ENCODE data around the gene PDLIM3.
"Not testable (repeated sequence)": the region's sequence is repeated elsewhere in the genome, so short reads cannot be mapped to it uniquely, and the experiment has no call there.

Gene PDLIM3

DNA sequence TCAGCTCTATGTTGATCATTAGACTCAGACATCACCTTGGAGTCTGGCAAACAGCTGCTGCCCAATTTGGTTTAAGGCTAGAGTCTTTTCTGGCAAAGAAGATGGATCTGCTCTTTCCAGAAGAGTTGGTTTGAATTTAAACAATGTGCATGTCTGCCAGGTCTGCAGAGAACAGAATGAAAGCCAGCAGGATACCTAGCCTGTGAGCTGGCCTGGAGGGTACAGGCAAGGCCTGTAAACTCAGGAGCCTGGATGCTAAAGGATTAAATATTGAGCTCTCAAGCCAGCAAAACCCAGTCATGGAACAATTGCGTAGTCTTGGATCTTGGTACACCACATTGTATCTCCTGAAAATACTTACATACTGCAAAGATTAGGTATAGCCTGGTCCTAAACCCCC, 15.6 kb upstream of the PDLIM3 start:
- no peak for DNase-seq

DNA sequence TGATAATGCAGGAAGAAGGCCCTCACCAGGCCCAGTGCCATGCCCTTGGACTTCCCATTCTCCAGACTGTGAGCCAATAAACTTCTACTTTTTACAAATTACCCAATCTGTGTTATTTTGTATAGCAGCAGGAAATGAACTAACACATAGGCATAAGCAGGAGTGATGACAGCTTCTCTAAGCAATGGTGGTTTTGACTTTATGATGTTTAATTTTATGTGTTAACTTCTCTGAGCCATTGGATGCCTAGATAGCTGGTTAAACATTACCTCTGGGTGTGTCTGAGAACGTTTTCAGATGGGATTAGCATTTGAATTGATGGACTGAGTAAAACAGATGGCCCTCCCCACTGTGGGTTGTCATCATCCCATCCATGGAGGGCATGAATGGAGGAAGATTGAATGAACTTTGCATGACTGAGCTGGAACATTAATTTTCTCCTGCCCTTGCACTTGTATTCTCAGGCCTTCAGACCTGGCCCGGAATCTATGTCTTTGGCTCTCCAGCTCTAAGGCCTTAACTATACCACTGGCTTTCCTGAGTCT, 13.9 kb upstream of the PDLIM3 start:
- DNase-seq, result no peak

DNA sequence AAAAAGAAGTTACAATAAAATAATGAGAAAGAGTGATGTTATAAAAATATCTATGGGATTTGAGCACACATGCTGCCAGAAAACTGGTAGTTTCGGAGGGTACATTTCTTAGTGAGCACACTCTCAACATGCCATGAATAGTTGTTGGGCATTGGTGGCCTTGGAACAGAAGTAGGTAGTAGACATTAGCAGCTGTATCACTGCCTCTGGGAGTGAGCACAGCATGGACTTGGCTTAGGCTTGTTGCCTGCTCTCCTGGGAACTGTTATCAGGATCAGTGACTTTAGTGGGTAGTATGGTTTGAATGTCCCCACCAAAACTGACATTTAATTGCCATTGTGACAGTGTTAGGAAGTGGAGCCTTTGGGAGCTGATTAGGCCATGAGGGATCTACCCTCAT, 13.3 kb upstream of the PDLIM3 start:
- DNase-seq, result no peak

DNA sequence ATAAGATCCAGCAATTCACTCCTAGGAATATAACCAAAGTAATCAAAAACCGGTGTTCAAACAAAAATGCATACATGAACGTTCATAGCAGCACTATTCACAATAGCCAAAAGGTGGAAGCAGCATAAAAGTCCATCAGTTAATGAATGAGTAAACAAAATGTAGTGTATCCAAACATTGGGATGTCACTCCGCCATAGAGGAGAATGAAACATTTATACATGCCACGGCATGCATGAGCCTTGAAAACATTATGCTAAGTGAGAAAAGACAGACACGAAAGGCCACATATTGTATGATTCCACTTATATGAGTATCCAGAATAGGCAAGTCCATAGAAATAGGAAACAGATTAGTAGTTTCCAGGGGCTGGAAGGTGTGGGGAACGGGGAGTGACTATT, 11.0 kb upstream of the PDLIM3 start:
- no peak for DNase-seq

DNA sequence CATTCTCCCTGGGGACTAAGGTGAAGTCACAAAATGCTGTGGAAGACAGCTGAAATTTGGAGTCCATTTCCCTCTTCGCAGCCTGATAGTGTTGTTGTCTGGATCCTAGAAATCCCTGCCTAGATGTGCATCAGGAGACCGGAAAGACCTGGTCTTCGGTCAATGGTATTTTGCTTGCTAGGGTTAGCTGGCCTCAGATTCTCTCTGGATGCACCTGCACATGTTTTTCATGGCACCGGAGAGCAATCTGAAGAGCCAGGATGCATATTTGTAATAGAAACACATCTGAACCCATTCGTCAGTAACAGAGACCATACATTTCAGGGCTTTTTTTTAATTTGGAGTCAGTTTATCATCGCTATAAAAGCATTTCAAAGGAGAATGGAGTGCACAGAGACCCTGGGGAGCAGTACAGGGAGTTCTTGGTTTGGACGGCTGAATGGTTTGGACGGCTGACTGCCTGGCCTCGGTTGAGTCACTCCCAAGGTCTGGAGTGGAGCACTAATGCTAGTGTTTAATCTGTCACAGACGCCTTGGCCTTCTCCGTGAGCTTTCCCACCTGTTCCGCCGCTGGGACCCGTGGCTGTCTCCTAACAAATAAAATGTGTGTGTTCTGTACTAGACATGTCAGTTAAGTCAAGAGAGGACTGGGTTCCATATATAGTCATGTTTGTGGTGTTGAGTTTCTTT, 7.5 kb upstream of the PDLIM3 start:
- no peak for DNase-seq

DNA sequence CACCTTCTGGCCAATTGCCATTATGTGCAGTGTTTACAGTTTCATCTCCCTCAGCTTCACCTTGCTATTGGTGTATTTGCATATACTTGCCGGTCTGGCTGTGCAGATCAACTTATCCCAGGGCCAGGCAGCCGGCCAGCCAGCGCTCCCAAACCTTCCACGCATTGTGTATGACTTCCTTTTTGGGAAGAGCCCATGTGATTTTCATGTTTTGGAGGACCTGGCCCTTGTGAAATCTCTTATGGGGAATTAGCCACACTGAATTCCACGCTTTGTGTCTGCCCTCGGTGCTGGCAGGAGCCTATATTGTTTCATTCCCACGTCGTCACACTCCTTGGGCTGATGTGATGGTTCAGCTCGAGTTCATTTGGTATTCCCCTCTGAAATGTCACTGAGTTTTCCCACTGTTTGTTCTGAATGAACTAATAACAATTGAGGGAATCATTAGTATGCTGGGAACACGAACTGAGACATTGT, 6.0 kb upstream of the PDLIM3 start:
- DNase-seq, result no peak

DNA sequence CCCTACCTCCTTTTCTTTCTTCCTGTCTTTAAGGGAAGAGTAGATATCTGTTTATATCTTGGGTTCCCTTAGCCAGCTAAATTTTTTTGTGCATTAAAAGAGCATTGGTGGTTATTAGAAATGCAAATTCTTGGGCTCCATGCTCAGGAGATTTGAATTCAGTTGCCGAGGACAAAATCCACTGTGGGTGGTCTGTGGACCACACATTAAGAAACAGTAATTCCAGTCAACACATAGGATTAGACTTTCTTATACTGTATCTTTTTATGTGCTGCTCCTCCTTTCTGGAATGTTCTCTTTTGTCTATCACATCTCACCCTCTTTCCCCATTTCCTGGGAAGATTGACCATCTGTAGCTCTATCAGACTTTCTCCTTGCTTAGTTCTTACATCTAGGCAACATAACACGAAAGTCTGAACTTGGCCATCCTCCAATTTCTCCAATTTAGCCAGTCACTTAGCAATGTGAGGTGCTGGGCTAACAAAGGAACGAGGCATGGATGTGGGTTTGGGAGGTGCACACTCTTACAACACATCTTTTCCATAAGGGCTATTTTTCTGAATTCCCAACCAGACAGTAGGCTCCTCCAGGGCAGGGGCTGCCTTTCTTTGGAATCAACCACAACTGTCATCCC, 5.3 kb upstream of the PDLIM3 start:
- DNase-seq, result no peak

DNA sequence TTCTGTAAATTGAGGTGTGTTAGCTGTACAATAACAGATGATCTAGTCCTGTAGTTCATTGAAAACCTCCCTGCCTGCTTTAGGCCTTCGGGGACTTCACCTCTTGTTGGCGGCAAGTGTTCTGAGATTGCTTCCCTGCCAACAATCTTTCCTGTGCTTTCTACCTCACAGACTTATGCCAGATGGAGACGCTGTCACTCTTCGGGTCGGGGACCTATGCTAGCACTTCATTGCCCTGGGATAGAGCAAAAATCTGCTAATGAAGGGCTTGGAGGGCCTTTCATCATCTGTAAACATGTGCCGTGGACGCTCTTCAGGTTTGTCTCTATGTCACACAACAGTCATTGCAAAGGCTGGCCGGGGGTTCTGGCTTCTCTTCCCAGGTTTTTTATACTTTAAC, 4.7 kb upstream of the PDLIM3 start:
- no peak for DNase-seq

DNA sequence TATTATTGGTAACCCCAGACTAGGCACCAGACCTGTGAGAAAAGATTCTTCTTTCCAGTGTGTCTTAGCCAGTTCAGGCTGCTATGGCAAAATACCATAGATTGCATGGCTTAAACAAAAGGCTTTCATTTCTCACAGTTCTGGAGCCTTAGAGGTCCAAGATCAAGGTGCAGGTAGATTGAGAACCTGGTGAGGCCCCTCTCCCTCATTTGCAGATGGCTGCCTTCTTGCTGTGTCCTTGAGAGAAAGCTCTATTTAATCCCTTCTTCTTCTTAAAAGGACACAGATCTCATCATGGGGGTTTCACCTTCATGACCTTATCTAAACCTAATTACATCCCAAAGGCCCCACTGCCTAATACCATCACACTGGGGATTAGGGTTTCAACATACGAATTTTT, 3.5 kb upstream of the PDLIM3 start:
- no peak for DNase-seq

DNA sequence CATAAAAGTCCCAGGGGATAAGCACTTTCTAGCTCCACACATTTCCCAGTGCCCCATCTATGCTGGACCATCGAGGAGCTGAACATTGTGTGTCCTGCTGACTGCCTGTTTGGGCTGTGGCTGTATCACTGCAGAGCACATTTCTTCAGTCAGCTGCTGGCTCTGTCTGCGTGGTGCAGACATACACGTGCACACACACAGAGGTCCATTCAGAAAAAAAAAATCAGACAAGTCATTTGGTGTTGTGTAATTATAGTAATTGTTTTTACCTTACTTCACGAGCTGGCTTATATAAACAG, 1.1 kb upstream of the PDLIM3 start:
- DNase-seq, result no peak

DNA sequence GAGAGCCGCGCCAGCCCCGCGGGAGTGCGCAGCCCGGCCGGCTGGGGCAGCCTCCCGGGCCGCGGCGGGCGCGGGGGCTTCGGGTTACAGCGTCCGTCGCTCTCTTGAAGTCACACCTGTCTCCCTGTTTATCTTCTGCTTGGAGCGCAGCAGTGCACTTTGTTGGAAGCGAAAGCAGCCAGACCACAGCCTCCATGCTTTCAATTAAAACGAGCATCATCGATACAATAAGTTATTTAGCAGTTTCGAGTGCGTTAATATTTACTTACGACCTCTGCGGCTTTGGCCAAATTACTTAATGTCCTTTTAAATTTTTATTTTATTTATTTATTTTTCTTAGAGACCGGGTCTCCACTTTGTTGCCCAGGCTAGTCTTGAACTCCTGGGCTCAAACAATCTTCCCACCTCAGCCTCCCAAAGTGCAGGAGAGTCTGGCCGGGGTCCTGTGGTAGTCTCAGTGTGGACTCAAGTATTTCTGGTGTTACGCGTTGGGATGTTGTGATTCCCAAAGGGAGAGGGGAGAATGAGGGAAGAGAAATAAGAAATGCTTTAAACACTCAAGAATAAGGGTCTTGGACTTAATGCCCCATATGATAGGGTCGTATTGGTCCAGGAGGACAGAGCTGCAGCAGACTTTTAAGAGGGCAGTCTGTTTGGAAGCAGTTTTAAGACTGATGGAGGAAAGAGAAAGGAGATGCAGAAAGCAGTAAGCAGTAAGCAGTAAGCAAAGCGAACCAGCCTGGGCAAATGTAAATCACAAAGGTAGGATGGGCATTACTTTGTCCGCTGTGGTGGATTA, 504 bp upstream of the PDLIM3 start:
- DNase-seq, result no peak

DNA sequence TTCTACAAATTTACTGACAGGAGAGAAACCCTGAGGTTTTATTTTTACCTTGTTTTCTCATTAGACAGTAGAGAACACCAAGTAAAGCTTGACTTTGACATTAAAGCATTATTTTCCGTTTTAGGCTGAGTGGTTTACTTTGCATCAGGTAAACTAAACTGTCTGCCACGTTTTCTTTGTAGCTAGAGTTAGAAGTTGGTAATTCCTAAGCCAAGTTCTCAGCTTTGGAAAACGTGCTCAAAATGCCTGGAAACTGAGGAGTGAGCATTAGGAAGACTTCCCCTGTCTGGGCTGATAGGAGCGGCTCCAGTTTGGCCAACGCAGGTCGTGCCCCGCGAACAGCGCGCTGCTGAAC, 819 bp downstream of the PDLIM3 start:
- DNase-seq, result no peak

DNA sequence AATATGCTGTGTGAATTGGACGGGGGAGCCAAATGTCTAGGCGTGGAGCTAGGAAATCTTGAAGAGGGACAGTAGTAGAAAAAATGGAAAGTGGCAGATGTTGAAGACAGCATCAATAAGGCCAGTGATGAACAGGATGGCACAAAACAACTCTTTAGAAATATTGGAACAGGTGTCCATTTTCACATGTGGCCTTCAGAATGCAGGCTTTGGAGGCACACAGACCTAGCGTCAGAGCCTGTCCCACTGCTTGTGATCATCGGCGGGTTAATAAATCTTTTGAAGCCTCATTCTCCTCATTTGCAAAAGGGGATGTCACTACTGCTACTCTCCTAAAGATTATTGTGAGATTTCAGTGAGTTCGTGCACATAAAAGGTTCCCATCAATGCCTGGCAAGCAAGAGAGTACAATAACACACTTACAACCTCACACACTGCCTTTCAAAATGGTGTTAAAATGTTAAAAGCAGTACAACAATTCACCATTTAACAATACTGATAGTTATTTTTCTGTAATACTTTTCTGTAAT, 2.4 kb downstream of the PDLIM3 start:
- no peak for DNase-seq

DNA sequence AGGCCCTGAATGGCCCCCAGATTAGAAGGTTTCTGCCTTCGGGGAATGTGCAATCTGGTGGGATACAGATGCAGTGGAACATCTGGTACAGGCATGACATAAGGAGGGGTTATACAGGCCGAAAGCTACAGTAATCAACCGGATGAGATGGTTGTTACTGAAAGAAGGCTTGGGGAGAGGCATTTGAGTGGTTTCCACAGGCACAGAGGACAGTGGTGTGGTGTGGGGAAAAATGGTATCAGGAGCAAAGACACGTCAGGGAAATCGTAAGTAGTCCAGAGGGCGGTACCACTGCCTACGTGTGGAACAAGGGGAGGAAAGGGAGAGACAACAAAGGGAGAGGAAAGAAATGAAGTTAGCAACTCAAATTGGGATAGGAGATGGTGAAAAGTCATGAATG, 3.0 kb downstream of the PDLIM3 start:
- DNase-seq, result no peak

DNA sequence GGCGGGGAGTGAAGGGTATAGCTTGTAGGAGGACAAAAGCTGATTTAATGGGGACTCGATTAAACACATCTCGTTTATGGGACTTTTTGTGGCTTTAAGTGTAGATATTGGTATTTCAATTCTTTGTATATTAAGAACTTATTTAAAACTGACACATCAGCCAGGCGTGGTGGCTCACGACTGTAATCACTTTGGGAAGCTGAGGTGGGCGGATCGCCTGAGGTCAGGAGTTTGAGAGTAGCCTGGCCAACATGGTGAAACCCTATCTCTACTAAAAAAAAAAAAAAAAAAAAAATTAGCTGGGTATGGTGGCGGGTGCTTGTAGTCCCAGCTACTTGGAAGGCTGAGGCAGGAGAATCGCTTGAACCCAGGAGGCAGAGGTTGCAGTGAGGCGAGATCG, 3.7 kb downstream of the PDLIM3 start:
- DNase-seq, result not testable (repeated sequence)

DNA sequence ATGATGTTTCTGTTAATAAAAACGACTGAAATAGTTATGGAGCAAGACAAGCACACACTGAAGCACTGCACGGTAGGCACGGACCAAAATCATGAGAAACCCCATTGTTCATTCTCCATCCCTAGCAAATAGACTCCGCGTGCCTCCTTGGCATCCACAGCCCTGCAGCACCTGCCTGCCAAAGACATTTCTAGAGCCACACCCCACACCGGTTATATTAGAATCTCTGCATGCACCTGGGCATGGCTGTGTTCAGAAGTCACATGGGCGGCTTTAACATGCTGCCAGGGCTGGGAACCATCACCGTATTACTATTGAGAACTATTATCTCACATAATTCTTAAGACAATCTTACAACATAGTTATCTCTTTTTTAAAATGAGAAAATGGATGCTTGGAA, 5.9 kb downstream of the PDLIM3 start:
- no peak for DNase-seq

DNA sequence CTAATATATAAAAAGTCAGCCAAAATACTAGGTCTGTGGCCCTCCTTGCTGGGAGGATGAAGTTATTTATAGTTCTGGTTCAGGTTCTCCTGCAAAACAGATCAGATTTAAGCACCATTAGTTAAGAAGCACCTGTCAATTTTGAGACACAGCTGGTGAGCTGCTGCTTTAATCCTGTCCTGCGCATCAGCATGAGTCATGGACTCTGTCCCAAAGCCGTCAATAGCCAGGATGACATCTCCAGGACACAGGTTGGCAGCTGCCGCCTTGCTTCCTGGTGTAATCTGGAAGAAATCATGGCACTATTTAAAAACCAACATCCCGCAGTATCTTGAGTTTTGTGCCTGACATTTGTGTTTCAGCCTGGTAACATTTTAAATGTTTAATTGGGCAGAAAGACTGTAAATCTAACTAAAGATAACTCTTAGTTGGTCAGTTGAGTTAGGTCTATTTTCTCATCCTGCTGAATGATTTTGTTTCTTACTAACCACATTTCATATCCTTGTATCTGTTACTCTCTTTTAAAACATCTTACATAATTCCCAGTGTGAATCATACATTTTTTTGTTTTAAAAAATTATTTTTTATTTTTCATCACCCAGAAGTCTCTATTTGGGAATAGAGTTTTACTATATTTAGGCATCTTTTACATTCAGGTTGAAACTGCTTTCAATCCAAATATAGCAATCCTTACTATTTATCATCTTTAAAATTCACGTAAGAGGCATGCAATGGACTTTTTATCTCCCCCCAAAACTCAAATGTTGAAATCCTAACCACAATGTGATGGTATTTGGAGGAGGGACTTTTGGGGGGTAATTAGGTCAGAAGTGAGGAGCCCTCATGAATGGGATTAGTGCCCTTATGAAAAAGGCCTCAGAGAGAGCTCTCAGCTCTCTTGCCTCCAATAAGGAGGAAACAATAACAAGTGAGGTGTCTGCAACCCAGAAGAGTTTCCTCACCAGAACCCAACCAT, 10.1 kb downstream of the PDLIM3 start:
- no peak for DNase-seq

DNA sequence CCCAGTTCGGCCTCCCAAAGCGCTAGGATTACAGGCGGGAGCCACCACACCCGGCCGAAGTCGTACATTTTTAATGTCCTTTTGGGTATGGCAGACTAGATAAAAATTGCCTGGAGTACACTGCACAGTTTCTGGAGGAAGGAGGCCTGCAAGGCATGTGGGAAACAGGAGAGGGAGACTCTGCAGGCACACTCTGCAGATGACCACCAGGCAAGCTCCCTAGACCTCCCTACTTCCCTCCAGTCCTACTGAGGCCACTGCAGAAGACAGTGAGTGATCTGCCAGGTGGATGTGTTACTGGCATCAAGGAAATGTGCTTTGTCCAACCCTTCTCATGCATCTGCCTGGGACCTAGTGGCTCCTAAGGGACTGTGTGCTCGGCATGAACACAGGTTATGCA, 11.4 kb downstream of the PDLIM3 start:
- no peak for DNase-seq

DNA sequence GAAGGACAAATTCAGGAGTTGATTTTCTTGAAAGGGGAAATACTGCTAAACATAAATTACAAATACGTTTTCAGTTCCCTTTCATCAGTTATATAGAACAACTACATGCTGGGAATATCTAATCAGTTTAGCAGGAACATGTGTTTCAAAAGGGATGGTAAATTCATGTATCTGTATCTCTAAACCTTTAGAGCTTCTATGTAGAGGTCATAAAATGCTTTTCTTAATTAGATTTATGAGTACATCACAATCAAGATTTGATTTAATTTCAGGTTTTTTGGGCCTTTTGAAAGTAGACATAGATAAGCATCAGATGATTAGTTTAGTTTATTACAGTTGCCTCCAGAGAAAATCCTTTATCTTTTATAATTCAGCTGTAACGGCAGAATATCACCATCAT, 12.9 kb downstream of the PDLIM3 start:
- no peak for DNase-seq

DNA sequence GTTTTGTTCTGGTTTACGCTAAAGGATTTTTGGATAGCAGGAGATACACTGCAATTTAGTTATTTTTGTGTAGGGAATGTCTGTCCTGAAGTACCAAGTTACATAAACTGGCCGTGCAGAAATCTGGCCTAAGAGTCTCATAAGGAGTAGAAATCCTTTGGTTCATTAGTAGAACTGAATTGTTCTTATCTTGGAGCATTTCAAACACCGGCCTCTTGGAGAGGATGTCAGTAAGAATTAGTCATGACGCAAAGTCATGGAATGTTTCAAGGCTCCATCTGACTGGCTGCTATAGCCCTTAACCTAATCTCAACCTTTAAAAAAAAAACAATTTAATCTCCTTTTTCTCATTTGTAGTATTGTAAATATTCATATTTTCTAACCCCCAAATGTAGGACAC, 15.2 kb downstream of the PDLIM3 start:
- no peak for DNase-seq

DNA sequence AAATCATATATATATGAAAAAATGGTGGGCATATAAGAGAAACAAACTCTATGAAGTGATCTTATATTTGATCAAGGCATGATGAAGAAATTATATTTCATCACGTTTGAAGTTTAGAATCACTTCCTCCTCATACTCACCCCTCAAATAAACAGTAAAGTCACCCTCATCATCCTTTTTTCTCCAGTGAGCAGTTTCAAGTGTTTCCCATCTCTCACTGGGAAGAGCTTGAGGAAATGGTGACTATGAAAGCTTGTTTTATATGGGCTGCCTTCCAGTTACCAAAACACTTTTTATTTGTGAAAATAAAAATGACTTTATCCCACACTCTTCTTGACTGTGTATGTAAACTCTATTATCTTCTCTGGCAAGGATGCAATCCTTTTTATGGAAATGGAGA, 16.8 kb downstream of the PDLIM3 start:
- DNase-seq, result no peak

DNA sequence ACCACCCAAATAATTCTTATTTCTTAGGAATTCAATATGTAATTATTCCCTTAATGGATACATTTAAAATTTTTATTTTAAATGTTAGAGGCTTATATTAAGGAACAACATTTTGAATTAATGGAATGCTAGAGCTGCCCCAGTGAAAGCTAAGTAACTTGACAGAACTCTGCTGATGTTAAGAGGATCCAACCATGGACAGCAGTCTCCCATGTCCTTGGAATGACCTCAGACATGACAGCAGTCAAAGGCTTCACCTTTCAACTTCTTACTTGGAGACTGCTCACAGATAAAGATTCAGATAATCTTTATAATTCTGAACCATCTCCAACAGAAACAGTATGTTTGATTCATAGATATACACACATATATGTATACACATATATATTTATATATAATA, 17.2 kb downstream of the PDLIM3 start:
- no peak for DNase-seq

DNA sequence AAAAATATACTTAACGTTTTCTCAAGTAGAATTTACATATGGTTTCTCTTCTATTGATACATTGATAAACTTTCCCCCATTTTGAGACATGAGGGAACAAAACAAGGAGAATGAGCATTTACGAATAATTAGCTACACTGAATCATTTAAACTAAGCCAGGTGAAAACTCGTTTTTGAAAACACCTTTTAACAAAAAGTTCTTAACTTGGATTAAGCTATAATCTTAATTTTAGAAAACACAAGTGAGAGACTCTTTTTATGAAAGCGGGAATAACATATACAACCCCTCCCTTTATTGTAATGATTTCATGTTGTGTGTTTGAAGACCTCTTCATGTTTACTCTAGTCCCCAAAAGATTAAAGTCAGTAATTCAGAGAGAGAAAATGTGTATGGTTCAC, 20.1 kb downstream of the PDLIM3 start:
- no peak for DNase-seq

All from NCI-H2081 treated with DMSO at 0.1 percent for 48 hours (cell line).